ENCODE measurements around the gene TUBB1.

Gene TUBB1

DNA sequence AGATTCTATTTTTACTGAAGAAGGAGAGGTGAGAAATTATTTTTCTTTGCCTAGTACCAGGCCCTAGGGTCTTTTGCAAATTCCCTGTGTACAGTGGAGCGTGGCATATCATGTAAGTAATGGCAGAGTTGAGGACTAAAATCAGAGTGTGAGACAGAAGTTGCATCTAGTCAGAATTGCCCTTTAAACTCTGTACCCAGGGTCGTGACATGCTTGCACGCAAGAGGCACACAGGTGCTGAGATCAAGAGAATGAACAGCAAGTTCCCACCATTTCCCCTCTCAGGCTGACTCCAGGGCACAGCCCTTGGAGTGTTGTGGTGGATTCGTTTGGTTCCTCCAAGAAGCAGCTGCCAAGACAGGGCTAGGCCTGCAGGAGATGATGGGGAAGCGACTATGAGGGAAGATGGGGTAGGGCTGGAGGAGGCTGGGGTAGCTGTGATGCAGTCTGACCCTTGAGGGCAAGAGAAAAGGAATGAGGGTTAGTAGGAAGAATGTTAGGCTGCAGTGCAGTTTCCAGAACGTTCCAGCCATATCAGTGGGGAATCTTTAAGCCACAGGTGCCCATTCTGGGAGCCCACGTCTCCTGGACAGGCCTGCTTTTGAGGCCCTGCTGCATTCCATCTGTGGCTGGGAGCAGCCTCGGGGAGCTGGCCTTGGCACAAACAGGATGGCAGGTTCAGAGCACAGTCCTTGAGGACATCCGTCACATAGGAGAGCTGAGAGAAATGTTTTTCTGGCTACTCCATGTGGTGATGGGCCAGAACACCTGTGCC is 31.3 kb upstream of the TUBB1 start:
- peaks cover 13% of the 10 kb centered on the region for H3K4me1 ChIP-seq (ENCODE audit: insufficient read depth, low read length)
- H2AFZ ChIP-seq (ENCODE audit: low read depth, low read length): no peak overlapping the region
- H3K9me3 ChIP-seq (ENCODE audit: insufficient read depth, low read length, severe bottlenecking): no peaks in the 10 kb centered on the region
- no peak overlapping the region for H3K4me2 ChIP-seq (ENCODE audit: insufficient read depth, low read length)
- peaks cover 82% of the 10 kb centered on the region for H3K36me3 ChIP-seq (ENCODE audit: insufficient read depth, low read length)
- no peak overlapping the region for H3K9ac ChIP-seq (ENCODE audit: low read depth, low read length)
- H3K79me2 ChIP-seq (ENCODE audit: insufficient read depth, low read length): peaks cover 43% of the 10 kb centered on the region
- no peak for TF ChIP-seq EZH2 (IDR thresholded peaks at IDR 0.05; ENCODE audit: borderline replicate concordance, low read depth, low read length, severe bottlenecking)
- TF ChIP-seq, protein P1, sequence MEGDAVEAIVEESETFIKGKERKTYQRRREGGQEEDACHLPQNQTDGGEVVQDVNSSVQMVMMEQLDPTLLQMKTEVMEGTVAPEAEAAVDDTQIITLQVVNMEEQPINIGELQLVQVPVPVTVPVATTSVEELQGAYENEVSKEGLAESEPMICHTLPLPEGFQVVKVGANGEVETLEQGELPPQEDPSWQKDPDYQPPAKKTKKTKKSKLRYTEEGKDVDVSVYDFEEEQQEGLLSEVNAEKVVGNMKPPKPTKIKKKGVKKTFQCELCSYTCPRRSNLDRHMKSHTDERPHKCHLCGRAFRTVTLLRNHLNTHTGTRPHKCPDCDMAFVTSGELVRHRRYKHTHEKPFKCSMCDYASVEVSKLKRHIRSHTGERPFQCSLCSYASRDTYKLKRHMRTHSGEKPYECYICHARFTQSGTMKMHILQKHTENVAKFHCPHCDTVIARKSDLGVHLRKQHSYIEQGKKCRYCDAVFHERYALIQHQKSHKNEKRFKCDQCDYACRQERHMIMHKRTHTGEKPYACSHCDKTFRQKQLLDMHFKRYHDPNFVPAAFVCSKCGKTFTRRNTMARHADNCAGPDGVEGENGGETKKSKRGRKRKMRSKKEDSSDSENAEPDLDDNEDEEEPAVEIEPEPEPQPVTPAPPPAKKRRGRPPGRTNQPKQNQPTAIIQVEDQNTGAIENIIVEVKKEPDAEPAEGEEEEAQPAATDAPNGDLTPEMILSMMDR (IDR thresholded peaks at IDR 0.05; ENCODE audit: borderline replicate concordance, extremely low read depth, low read length, poor library complexity, severe bottlenecking): no peak
- H3K27ac ChIP-seq (ENCODE audit: low read length): no peak overlapping the region
- H3K4me3 ChIP-seq (ENCODE audit: low read depth in 1 of 2, low read length in 2 of 2): no peak overlapping the region
- ATAC-seq (ENCODE audit: insufficient read depth, low read depth): no peak
- no peaks in the 10 kb centered on the region for H3K27me3 ChIP-seq (ENCODE audit: insufficient read depth, low read length, poor library complexity)
- H4K20me1 ChIP-seq (ENCODE audit: insufficient read depth, low read length): peaks cover 55% of the 10 kb centered on the region
- DNase-seq: no peak

DNA sequence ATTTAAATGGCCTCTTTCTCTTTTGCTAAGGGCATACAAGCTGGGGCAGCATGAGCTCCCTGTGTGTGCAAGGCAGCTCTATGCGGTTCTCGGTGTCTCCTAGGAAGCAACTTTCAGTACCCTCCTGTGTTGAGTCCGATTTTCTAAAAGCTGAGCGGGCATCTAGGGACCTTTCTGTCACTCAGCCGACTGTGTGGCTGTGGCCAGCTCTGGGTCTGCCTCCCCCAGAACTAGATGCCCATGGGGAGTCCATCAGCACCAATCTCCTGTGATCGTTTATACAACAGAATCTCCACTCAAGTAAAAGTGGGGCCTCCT is 30.7 kb upstream of the TUBB1 start:
- Histone ChIP-seq H3K9me3 (ENCODE audit: insufficient read depth, low read length, severe bottlenecking) (no peaks in the 10 kb centered on the region), H3K4me2 (ENCODE audit: insufficient read depth, low read length) (no peak overlapping the region), H3K4me1 (ENCODE audit: insufficient read depth, low read length) (peaks cover 9% of the 10 kb centered on the region), H3K4me3 (ENCODE audit: low read depth in 1 of 2, low read length in 2 of 2) (no peak overlapping the region), H3K27ac (ENCODE audit: low read length) (no peak overlapping the region), H3K79me2 (ENCODE audit: insufficient read depth, low read length) (peaks cover 37% of the 10 kb centered on the region), H2AFZ (ENCODE audit: low read depth, low read length) (no peak overlapping the region), H3K9ac (ENCODE audit: low read depth, low read length) (no peak overlapping the region), H4K20me1 (ENCODE audit: insufficient read depth, low read length) (peaks cover 56% of the 10 kb centered on the region), H3K27me3 (ENCODE audit: insufficient read depth, low read length, poor library complexity) (no peaks in the 10 kb centered on the region), H3K36me3 (ENCODE audit: insufficient read depth, low read length) (peaks cover 87% of the 10 kb centered on the region)
- no peak for TF ChIP-seq EZH2 (IDR thresholded peaks at IDR 0.05; ENCODE audit: borderline replicate concordance, low read depth, low read length, severe bottlenecking)
- TF ChIP-seq, protein P1 (IDR thresholded peaks at IDR 0.05; ENCODE audit: borderline replicate concordance, extremely low read depth, low read length, poor library complexity, severe bottlenecking): no peak
- DNase-seq: no peak
- ATAC-seq (ENCODE audit: insufficient read depth, low read depth): no peak

DNA sequence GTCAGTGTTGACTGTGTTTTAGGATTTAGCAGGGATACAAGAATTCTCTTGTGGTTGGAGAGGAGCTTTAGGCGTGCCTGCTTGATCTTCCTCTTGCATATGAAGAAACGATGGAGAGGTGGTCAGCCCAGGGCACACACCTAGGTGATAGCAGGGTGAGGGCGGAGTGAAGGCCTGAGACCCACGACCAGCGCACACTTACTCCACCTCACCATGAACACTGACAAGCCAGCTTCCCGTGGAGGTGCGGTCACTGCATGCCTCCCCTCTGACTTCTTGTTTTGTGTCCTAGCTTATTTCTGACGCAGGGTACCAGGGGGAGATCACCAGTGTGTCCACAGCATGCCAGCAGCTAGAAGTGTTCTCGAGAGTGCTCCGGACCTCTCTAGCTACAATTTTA is 30.0 kb upstream of the TUBB1 start:
- DNase-seq (no peak), ATAC-seq (ENCODE audit: insufficient read depth, low read depth) (no peak)
- Histone ChIP-seq H4K20me1 (ENCODE audit: insufficient read depth, low read length) (peaks cover 49% of the 10 kb centered on the region), H2AFZ (ENCODE audit: low read depth, low read length) (no peak overlapping the region), H3K27ac (ENCODE audit: low read length) (no peak overlapping the region), H3K4me1 (ENCODE audit: insufficient read depth, low read length) (peaks cover 3% of the 10 kb centered on the region; the same call in 1 of the 2 replicates), H3K4me3 (ENCODE audit: low read depth in 1 of 2, low read length in 2 of 2) (no peak overlapping the region), H3K4me2 (ENCODE audit: insufficient read depth, low read length) (no peak overlapping the region), H3K27me3 (ENCODE audit: insufficient read depth, low read length, poor library complexity) (no peaks in the 10 kb centered on the region), H3K9ac (ENCODE audit: low read depth, low read length) (no peak overlapping the region), H3K79me2 (ENCODE audit: insufficient read depth, low read length) (peaks cover 31% of the 10 kb centered on the region), H3K9me3 (ENCODE audit: insufficient read depth, low read length, severe bottlenecking) (no peaks in the 10 kb centered on the region), H3K36me3 (ENCODE audit: insufficient read depth, low read length) (peaks cover 94% of the 10 kb centered on the region)
- TF ChIP-seq EZH2 (IDR thresholded peaks at IDR 0.05; ENCODE audit: borderline replicate concordance, low read depth, low read length, severe bottlenecking): no peak
- TF ChIP-seq, protein P1 (IDR thresholded peaks at IDR 0.05; ENCODE audit: borderline replicate concordance, extremely low read depth, low read length, poor library complexity, severe bottlenecking): no peak

Measured in DND-41 (cell line).